ENCODE results near the gene CELF4.

CELF4 gene

GRCh38 chr18:37494406-37494805, 71.2 kb downstream of the CELF4 start:
- H3K4me3 ChIP-seq (ENCODE audit: low read depth, low read length): no peak overlapping the region
- DNase-seq (ENCODE audit: low read depth): no peak
- no peak for TF ChIP-seq CTCF (IDR thresholded peaks at IDR 0.05; ENCODE audit: low read depth, low read length, missing control alignments)

- DNase-seq (ENCODE audit: low read depth): no peak
- H3K4me3 ChIP-seq (ENCODE audit: low read depth, low read length): no peak overlapping the region
- no peak for TF ChIP-seq CTCF (IDR thresholded peaks at IDR 0.05; ENCODE audit: low read depth, low read length, missing control alignments)
Measured at GRCh38 chr18:37493352-37493935, 72.2 kb downstream of the CELF4 start.

GRCh38 chr18:37492952-37493351, 72.6 kb downstream of the CELF4 start:
- no peak for DNase-seq (ENCODE audit: low read depth)
- TF ChIP-seq CTCF (IDR thresholded peaks at IDR 0.05; ENCODE audit: low read depth, low read length, missing control alignments): no peak
- H3K4me3 ChIP-seq (ENCODE audit: low read depth, low read length): no peak overlapping the region

GRCh38 chr18:37491526-37491925, 74.1 kb downstream of the CELF4 start:
- no peak for TF ChIP-seq CTCF (IDR thresholded peaks at IDR 0.05; ENCODE audit: low read depth, low read length, missing control alignments)
- no peak for DNase-seq (ENCODE audit: low read depth)
- H3K4me3 ChIP-seq (ENCODE audit: low read depth, low read length): no peak overlapping the region

GRCh38 chr18:37489998-37490397, 75.6 kb downstream of the CELF4 start:
- no peak for TF ChIP-seq CTCF (IDR thresholded peaks at IDR 0.05; ENCODE audit: low read depth, low read length, missing control alignments)
- no peak overlapping the region for H3K4me3 ChIP-seq (ENCODE audit: low read depth, low read length)
- no peak for DNase-seq (ENCODE audit: low read depth)

- TF ChIP-seq CTCF (IDR thresholded peaks at IDR 0.05; ENCODE audit: low read depth, low read length, missing control alignments): no peak
- no peak for DNase-seq (ENCODE audit: low read depth)
- no peak overlapping the region for H3K4me3 ChIP-seq (ENCODE audit: low read depth, low read length)
Measured at GRCh38 chr18:37489011-37489410, 76.6 kb downstream of the CELF4 start.

- H3K4me3 ChIP-seq (ENCODE audit: low read depth, low read length): no peak overlapping the region
- no peak for DNase-seq (ENCODE audit: low read depth)
- no peak for TF ChIP-seq CTCF (IDR thresholded peaks at IDR 0.05; ENCODE audit: low read depth, low read length, missing control alignments)
Measured at GRCh38 chr18:37487400-37487867, 78.2 kb downstream of the CELF4 start.

Data from GM12864 (cell line).